ENCODE results near the gene CHCHD4.
"Not testable (repeated sequence)": the region's sequence is repeated elsewhere in the genome, so short reads cannot be mapped to it uniquely, and the experiment has no call there.

Gene CHCHD4

GRCh38 chr3:14118400-14119381 is 6.0 kb downstream of the CHCHD4 start:
- no peak for DNase-seq

GRCh38 chr3:14117468-14118399 is 6.9 kb downstream of the CHCHD4 start:
- no peak for DNase-seq

- DNase-seq, result no peak
Measured at GRCh38 chr3:14113965-14114635, 10.6 kb downstream of the CHCHD4 start.

- DNase-seq, result no peak
Measured at GRCh38 chr3:14110699-14111098, 14.0 kb downstream of the CHCHD4 start.

- DNase-seq, result not testable (repeated sequence)
Measured at GRCh38 chr3:14109821-14110220, 14.8 kb downstream of the CHCHD4 start.

GRCh38 chr3:14097616-14098391 is 26.9 kb downstream of the CHCHD4 start:
- no peak for DNase-seq

GRCh38 chr3:14096742-14097141 is 27.9 kb downstream of the CHCHD4 start:
- DNase-seq, result no peak

- no peak for DNase-seq
Measured at GRCh38 chr3:14093831-14094230, 30.8 kb downstream of the CHCHD4 start.

GRCh38 chr3:14092464-14092863 is 32.2 kb downstream of the CHCHD4 start:
- no peak for DNase-seq

- not testable (repeated sequence) for DNase-seq
Measured at GRCh38 chr3:14091959-14092358, 32.7 kb downstream of the CHCHD4 start.

GRCh38 chr3:14087461-14087860 is 37.2 kb downstream of the CHCHD4 start:
- not testable (repeated sequence) for DNase-seq

GRCh38 chr3:14082108-14082657 is 42.5 kb downstream of the CHCHD4 start:
- no peak for DNase-seq

GRCh38 chr3:14077310-14077709 is 47.4 kb downstream of the CHCHD4 start:
- no peak for DNase-seq

GRCh38 chr3:14075233-14075632 is 49.4 kb downstream of the CHCHD4 start:
- not testable (repeated sequence) for DNase-seq

GRCh38 chr3:14064910-14065309 is 59.8 kb downstream of the CHCHD4 start:
- DNase-seq, result no peak

- DNase-seq, result no peak
Measured at GRCh38 chr3:14063152-14063551, 61.5 kb downstream of the CHCHD4 start.

Data from GDM1 (cell line).